Frontal cortex (tissue), 4 donors: Measurements from ENCODE around the gene EXPH5. TPM values are rescaled to one million over a fixed set of nuclear protein-coding genes. Genes with fewer than 3 reads are reported as not detected.
"Not testable (repeated sequence)": the region's sequence is repeated elsewhere in the genome, so short reads cannot be mapped to it uniquely, and the experiment has no call there.

Experiments used
- DNase-seq, 2 donors: peaks; one replicate each; pipeline ENCODE4 v3.0.0; 2012; ENCODE audit warnings: low spot score in 2 of 2
- FAIRE-seq: peaks from 2 replicates; lab custom pipeline; 2012; peaks lifted over from hg19 to GRCh38; lab: Jason Lieb, UNC
- total RNA-seq: library from RNA; depleted of rRNA; stranded (reverse); fragments of >200 nt; gene quantifications from one replicate; pipeline ENCODE4 v1.2.3, GENCODE V29; 2014
- donor health status: control.
- donor health status: control.
- donor health status: control.

The EXPH5 gene, protein sequence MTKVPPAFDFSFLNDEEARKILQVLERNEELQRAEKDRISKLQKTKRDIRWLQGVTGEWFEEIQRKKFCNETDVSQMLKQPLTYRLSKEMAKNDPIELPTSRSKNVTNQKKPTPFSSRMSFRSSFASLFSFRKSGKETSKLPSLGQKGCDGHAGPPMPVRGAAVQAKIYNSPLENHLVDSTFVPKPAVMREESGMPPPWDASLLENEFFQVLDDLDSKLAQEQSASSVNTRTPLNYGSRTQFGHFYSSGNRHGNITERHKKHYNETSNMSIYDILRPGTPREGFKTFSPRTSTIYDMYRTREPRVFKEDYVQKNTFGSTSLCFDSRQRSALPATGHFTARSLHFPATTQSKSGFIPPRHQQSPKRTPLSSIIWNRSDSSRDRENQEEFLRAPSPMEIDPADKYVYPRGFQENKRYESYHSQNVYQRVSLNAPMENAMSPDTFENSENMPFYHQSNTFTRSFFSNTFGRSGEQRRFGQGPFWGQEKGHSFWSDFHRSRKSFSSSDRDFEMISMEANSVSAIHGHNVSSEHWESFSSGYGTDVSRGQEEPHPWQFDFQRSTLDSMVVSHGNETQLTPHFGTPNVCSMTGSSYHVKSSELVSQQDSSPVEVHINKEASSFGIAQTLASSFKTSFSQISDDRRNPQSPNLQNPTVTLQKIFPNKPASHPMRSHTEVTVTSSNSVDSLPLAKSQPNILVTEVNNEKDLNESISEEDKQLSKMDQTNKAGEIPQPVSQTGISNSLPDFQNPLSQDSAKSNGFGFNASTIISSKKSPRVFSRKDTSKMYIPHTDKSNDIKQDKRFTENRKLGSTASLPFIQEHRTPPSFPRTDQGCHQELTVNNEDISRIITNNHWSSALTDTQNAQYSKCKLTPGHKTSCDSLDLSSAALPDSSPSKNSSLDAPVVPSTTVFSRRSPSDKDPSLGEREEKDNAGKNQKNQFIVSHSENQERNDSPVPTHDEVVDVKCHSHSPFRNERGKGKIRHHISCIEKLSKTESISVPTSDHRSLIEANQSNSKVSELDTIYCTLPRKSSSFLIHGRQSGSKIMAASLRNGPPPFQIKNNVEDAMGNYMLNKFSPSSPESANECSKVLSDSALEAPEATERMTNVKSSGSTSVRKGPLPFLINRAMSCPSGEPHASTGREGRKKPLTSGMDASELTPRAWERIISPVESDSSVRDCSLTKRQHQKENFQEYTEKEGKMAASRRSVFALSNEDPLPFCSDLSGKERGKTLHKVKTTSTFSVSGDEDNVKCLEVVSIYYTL (N-terminal part only)
- under 0.01 TPM for total RNA-seq

GRCh38 chr11:108593214-108593922 lies at the start of gene EXPH5:
Gene EXPH5 (minus strand): TSS chr11:108593768. CDS start chr11:108593536, 232 bp downstream.
- FAIRE-seq (no peak), DNase-seq (peak; percentile 70 to 77)

DNA sequence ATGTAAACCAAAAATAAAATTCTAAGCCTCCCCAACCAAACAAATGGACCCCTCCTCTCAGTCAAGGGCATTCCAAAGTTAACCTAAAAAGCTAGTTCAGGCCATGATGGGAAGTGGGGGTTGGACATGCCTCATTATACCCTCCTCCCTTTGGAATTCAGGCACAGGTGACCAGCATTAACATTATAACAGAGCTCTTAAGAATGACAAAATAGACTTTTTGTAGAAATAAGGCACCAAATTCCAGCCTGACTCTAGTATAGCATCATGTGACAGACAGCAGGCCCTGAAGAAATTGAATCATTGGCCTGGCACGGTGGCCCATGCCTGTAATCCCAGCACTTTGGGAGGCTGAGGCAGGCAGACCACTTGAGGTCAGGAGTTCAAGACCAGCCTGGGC lies 48.2 kb upstream of the EXPH5 start:
- FAIRE-seq, result not testable (repeated sequence)

DNA sequence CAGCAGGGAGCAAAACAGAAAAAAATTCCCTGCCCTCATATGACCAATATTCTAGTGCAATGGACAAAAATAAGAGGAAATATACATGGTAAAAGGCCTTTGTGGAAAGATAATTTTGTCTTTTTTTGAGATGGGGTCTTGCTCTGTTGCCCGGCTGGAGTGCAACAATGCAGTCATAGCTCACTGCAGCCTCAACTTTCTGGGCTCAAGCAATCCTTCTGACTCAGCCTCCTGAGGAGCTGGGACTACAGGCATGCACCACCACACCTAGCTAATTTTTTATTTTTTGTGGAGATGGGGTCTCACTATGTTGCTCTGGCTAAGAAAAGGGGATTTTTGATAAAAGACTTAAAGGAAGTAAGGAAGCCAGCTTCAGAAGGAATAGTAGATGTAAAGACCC lies 45.6 kb upstream of the EXPH5 start:
- no peak for DNase-seq
- FAIRE-seq, result no peak

More for the DNA sequence above, 48.2 kb upstream of the EXPH5 start:
- not testable (repeated sequence) for DNase-seq

DNA sequence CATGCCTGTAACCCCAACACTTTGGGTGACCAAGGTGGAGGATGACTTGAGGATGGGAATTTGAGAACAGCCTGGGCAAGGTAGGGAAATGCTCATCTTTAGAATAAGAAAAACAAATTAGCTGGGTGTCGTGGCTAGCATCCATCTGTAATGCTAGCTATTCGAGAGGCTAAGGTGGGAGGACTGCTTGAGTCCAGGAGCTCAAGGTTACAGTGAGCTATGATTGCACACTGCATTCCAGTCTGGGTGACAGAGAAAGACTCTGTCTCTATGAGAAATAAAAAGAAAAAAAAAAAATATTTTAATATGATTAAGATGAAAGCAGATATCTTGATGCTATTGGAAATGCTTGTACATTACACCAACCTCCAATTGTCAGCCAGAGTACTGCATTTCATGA lies 42.7 kb upstream of the EXPH5 start:
- no peak for FAIRE-seq
- no peak for DNase-seq

GRCh38 chr11:108635106-108635505 lies 41.5 kb upstream of the EXPH5 start:
- DNase-seq (no peak), FAIRE-seq (no peak)

DNA sequence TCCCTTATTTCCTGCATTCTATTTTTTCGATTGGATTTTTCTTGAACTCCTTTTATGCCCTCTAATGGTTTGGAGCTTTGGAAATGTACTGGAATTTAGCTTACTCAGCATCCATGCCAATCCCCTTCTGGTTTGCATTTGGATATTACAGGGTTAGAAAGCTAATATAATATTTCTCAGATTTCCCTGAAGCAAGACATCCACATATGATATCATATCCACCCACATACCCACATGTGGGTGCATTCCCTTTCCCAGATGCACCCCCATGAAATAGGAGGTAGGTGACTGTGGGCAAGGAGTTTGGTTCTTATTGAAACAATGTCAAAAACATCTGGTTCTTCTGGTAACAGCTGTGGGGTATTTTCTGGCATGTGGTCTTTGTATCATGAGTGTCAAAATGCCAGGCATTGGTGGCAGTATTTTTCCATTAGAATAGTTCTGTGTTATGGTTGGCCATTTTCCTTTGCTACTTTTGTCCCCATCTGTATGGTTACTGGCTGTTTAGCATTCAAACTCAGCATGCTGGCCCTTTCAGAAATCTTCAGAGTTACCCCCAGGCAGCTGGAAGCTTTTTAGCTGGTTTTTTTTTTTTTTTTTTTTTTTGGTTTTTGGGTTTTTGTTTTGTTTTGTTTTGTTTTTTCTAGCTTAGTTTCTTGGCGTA lies 38.6 kb upstream of the EXPH5 start:
- FAIRE-seq (no peak), DNase-seq (no peak)

- DNase-seq (no peak), FAIRE-seq (no peak)
Observed at GRCh38 chr11:108629274-108629673, 35.7 kb upstream of the EXPH5 start.

GRCh38 chr11:108628812-108629211 lies 35.2 kb upstream of the EXPH5 start:
- DNase-seq, result no peak
- FAIRE-seq, result no peak

GRCh38 chr11:108628326-108628725 lies 34.8 kb upstream of the EXPH5 start:
- FAIRE-seq (no peak), DNase-seq (no peak)

GRCh38 chr11:108624196-108624925 lies 30.8 kb upstream of the EXPH5 start:
- no peak for FAIRE-seq

GRCh38 chr11:108622341-108622740 lies 28.8 kb upstream of the EXPH5 start:
- FAIRE-seq, result no peak
- DNase-seq, result no peak

More at GRCh38 chr11:108624196-108624925, 30.8 kb upstream of the EXPH5 start:
- no peak for DNase-seq

- FAIRE-seq (no peak), DNase-seq (no peak)
Observed at GRCh38 chr11:108620958-108621772, 27.6 kb upstream of the EXPH5 start.

DNA sequence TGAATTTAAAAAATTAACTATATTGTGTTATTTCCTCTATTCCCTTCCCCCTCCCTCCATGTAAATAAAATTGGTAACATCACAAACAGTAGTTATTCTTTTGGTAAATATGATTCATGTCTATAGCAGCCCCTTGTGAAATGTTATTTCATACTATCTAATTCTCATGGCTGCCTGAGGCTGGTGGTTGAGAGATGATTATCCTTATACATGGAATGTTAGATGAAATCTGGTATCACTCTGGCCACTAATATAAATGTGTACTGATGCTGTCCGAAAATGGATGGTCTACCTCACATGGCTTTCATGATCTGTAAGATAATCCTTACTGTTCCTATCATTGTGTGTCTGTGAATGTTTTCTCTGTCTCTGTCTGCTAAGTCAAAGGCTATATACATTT lies 25.0 kb upstream of the EXPH5 start:
- no peak for FAIRE-seq

GRCh38 chr11:108617055-108617454 lies 23.5 kb upstream of the EXPH5 start:
- FAIRE-seq, result no peak
- DNase-seq, result no peak

More for the DNA sequence above, 25.0 kb upstream of the EXPH5 start:
- no peak for DNase-seq

GRCh38 chr11:108616549-108616948 lies 23.0 kb upstream of the EXPH5 start:
- FAIRE-seq (no peak), DNase-seq (no peak)

DNA sequence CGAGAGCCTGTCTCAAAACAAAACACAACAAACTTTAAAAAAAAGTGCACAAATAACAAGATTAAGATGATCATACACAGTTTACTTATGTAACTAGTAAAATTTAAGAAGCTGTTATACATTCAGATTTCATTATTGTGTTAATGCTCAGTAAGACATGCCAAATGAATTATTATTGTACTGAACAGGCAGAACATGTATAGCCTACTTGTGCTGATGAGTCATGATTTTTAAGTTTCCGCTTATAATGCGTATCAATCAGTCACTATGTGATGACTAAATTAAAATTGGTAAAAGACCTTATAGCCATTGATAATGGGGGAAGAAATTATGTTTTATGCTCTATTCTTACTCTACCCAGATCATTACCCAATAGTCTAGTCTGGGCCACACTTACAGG lies 20.5 kb upstream of the EXPH5 start:
- DNase-seq (no peak), FAIRE-seq (no peak)

GRCh38 chr11:108609682-108610081 lies 16.1 kb upstream of the EXPH5 start:
- DNase-seq, result no peak
- FAIRE-seq, result no peak
